GM23248 (cell line): ENCODE results near the gene IL21. TPM values are rescaled to one million over a fixed set of nuclear protein-coding genes. Genes with fewer than 3 reads are reported as not detected.

Experiments
- DNase-seq: peaks from one replicate; pipeline ENCODE4 v3.0.0-alpha.2; 2015
- H2AFZ ChIP-seq: fragments of 200-600 bp; sonication (generic); 2 replicates; pipeline ENCODE4 v1.6.1; 2016; ENCODE audit warnings: antibody characterized with exemption
- H3F3A ChIP-seq: fragments of 200-600 bp; sonication (generic); 2 replicates; pipeline ENCODE4 v1.6.1; 2016; ENCODE audit warnings: mild to moderate bottlenecking, antibody characterized with exemption, mixed run types; ENCODE audit not compliant: insufficient read depth
- H3K27ac ChIP-seq: fragments of 200-600 bp; sonication (generic); 2 replicates; pipeline ENCODE4 v1.5.1; 2016; ENCODE audit warnings: mild to moderate bottlenecking
- H3K27me3 ChIP-seq: fragments of 200-600 bp; sonication (generic); replicated peaks from 2 replicates; pipeline ENCODE4 v1.6.1; 2016; ENCODE audit warnings: mild to moderate bottlenecking; ENCODE audit not compliant: insufficient read depth
- H3K36me3 ChIP-seq: fragments of 200-600 bp; sonication (generic); 2 replicates; pipeline ENCODE4 v1.6.1; 2016; ENCODE audit warnings: low read depth, mild to moderate bottlenecking
- H3K4me1 ChIP-seq: fragments of 200-600 bp; sonication (generic); 2 replicates; pipeline ENCODE4 v1.6.1; 2016; ENCODE audit warnings: mild to moderate bottlenecking; ENCODE audit not compliant: insufficient read depth
- H3K4me2 ChIP-seq: fragments of 200-600 bp; sonication (generic); one replicate; pipeline ENCODE4 v1.6.1; 2016; ENCODE audit warnings: mild to moderate bottlenecking; ENCODE audit not compliant: unreplicated experiment
- H3K4me3 ChIP-seq: fragments of 200-600 bp; sonication (generic); 2 replicates; pipeline ENCODE4 v1.5.1; 2016; ENCODE audit warnings: mild to moderate bottlenecking
- H3K79me2 ChIP-seq: fragments of 200-600 bp; sonication (generic); 2 replicates; pipeline ENCODE4 v1.6.1; 2016; ENCODE audit warnings: mild to moderate bottlenecking; ENCODE audit not compliant: insufficient read depth
- H3K9ac ChIP-seq: fragments of 200-600 bp; sonication (generic); 2 replicates; pipeline ENCODE4 v1.6.1; 2016; ENCODE audit warnings: mild to moderate bottlenecking
- H3K9me2 ChIP-seq: fragments of 200-600 bp; sonication (generic); 2 replicates; pipeline ENCODE4 v1.6.1; 2016; ENCODE audit warnings: mixed run types, mild to moderate bottlenecking, moderate library complexity; ENCODE audit not compliant: insufficient read depth
- H3K9me3 ChIP-seq: fragments of 200-600 bp; sonication (generic); one replicate; pipeline ENCODE4 v1.6.1; 2017; ENCODE audit warnings: low read depth
- H4K20me1 ChIP-seq: fragments of 200-600 bp; sonication (generic); 2 replicates; pipeline ENCODE4 v1.6.0; 2016; ENCODE audit not compliant: insufficient read depth
- EZH2 ChIP-seq: fragments of 200-600 bp; sonication (generic); IDR thresholded peaks from 2 replicates; pipeline ENCODE4 v1.6.1; 2018; ENCODE audit warnings: antibody characterized with exemption, mild to moderate bottlenecking; ENCODE audit not compliant: insufficient read depth, poor library complexity, severe bottlenecking
- EZH2phosphoT487 ChIP-seq: fragments of 200-600 bp; sonication (generic); IDR thresholded peaks from 2 replicates; pipeline ENCODE4 v1.6.1; 2018; ENCODE audit warnings: antibody characterized with exemption, moderate library complexity, mild to moderate bottlenecking, low read depth; ENCODE audit not compliant: insufficient read depth
- WGBS, 2 experiments: methylation state at CpG; one replicate each; pipeline ENCODE4 v1.1.6; 2015 to 2017; ENCODE audit warnings: low lambda C conversion rate in 2 of 2, low coverage in 1 of 2; ENCODE audit errors: missing lambda C conversion rate in 2 of 2; 5-methylcytosine and 5-hydroxymethylcytosine counted together
- in situ Hi-C: fragments of 300-500 bp; cut with MboI; formaldehyde crosslinking; loops from 2 replicates; pipeline ENCODE4 v1.15.0; 2020
- polyA plus RNA-seq: library from polyadenylated mRNA; unstranded; fragments of >200 nt; fragmentation: Nextera tagmentation; extraction: Ambion mirVana; gene quantifications from 2 replicates; pipeline ENCODE4 v1.2.1, GENCODE V29; 2016
- total RNA-seq: library from RNA; depleted of rRNA; stranded (reverse); fragments of >200 nt; shearing (Covaris generic); gene quantifications from 2 replicates; pipeline ENCODE4 v1.2.3, GENCODE V29; 2014; rRNA removed

IL21 gene
- total RNA-seq: not detected in 2 replicates
- polyA plus RNA-seq: not detected in 2 replicates

DNA sequence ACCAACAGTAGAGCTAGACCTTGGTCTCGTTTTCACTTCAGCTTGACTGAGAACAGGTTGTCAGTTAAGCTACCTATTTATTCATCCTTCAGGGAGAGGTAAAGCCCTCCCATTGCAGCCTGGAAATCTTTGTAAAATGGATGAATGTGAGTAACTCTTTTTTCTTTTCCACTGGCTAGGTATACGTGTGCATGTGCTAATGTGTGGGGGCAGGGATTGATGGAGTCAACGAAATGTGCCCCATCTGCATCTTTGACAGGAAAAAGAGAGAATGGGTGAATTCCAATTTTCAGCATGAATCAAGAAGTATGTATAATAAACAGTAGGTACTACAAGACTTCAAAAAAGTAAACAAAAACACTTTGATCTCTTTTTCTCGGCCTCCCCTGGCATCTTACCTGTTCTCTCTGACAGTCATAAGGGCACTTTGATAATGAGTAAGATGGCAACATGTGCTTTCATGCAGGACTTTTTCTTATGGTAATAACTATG is at the start of gene IL21:
TSS of gene IL21 (minus strand) at position 51 of the 492 bp plus-strand sequence. CDS start 55 bp downstream, outside the sequence.
- Histone ChIP-seq H3F3A (peaks cover 12% of the 10 kb centered on the region; the same call in 1 of the 2 replicates), H4K20me1 (no peaks in the 10 kb centered on the region), H3K9me3 (no peaks in the 10 kb centered on the region), H3K27me3 (no peaks in the 10 kb centered on the region), H2AFZ (no peak within 1 kb of the TSS), H3K4me1 (peaks cover 8% of the 10 kb centered on the region; the same call in 1 of the 2 replicates), H3K4me3 (no peak within 1 kb of the TSS), H3K36me3 (no peaks in the 10 kb centered on the region), H3K79me2 (no peaks in the 10 kb centered on the region), H3K27ac (no peak within 1 kb of the TSS), H3K9me2 (no peaks in the 10 kb centered on the region), H3K4me2 (no peak within 1 kb of the TSS), H3K9ac (no peak within 1 kb of the TSS)
- DNase-seq: no peak
- no peak for TF ChIP-seq EZH2phosphoT487
- no peak for TF ChIP-seq EZH2
- in situ Hi-C loops: no loop called here
- 25 to 32% methylated on average over 4 of the region's 4 CpGs for WGBS, 2 experiments

DNA sequence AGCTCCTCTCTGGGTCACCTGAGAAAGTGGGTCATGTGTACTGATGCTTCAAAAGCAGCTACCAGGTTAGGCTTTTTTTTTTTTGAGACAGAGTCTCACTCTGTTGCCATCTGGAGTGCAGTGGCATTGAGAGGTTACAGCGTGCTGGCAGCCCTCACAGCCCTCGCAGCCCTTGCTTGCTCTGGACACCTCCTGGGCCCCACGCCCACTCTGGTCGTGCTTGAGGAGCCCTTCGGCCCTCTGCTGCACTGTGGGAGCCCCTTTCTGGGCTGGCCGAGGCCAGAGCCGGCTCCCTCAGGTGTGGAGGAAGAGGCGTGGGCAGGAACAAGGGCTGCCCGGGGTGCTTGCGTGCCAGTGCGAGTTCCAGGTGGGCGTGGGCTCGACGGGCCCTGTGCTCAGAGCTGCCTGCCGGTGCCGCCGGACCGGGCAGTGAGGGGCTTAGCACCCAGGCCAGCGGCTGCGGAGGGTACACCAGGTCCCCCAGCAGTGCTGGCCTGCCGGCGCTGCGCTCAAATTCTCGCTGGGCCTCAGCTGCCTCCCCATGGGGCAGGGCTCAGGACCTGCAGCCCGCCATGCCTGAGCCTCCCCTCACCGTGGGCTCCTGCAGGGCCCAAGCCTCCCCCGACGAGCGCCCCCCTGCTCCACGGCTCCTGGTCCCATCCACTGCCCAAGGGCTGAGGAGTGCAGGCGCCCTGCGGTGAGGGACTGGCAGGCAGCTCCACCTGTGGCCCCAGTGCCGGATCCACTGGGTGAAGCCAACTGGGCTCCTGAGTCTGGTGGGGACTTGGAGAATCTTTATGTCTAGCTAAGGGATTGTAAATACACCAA is 49.3 kb upstream of the IL21 start:
- Histone ChIP-seq H3K27ac (no peak overlapping the region), H3K9ac (no peak overlapping the region), H3K4me3 (no peak overlapping the region), H3K9me3 (no peaks in the 10 kb centered on the region), H3K9me2 (no peaks in the 10 kb centered on the region), H3K27me3 (no peaks in the 10 kb centered on the region), H4K20me1 (no peaks in the 10 kb centered on the region), H2AFZ (no peak overlapping the region), H3K79me2 (no peaks in the 10 kb centered on the region), H3K4me1 (peaks cover 40% of the 10 kb centered on the region), H3K36me3 (no peaks in the 10 kb centered on the region), H3F3A (peaks cover 40% of the 10 kb centered on the region), H3K4me2 (no peak overlapping the region)
- 95 to 96% methylated on average over 28 to 30 of the region's 33 CpGs for WGBS, 2 experiments
- in situ Hi-C loops: no loop called here
- no peak for DNase-seq
- TF ChIP-seq EZH2 (no peak), EZH2phosphoT487 (no peak)

DNA sequence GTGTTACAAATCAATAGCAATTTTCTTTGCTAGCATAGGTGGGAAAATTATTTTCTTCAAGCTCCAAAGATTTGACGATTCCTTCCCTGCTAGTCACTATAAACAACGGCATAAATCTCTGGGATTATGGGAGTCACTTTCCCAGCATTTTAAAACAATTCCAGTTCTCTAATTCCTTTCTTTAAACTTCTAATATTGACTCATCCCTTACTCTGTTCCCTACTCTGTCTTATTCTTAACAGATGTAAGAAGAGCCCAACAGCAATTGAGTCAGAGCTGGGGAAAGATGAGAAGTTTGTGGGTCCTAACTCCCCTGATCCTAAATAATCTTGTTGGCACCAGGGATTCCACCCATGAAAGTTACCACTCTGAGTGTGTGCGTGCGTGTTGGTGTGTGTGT is 47.4 kb upstream of the IL21 start:
- TF ChIP-seq EZH2phosphoT487 (no peak), EZH2 (no peak)
- Histone ChIP-seq H3K27ac (peak overlapping the region; percentile 87), H3K79me2 (no peaks in the 10 kb centered on the region), H3F3A (peaks cover 53% of the 10 kb centered on the region), H3K9me3 (no peaks in the 10 kb centered on the region), H2AFZ (peak overlapping the region; percentile 34), H3K4me3 (peak overlapping the region; percentile 47), H3K36me3 (no peaks in the 10 kb centered on the region), H3K4me2 (peak overlapping the region; percentile 81), H3K27me3 (no peaks in the 10 kb centered on the region), H3K9me2 (no peaks in the 10 kb centered on the region), H3K4me1 (peaks cover 57% of the 10 kb centered on the region), H3K9ac (peak overlapping the region; percentile 57), H4K20me1 (no peaks in the 10 kb centered on the region)
- in situ Hi-C loops: no loop called here
- 1% methylated on average over 4 of the region's 4 CpGs for WGBS, 2 experiments
- DNase-seq: peak; percentile 89

GRCh38 chr4:122666527-122667245 is 45.8 kb upstream of the IL21 start:
- Histone ChIP-seq H3K27me3 (no peaks in the 10 kb centered on the region), H3K4me3 (peak overlapping the region; percentile 4; the same call in 1 of the 2 replicates), H3K9me2 (no peaks in the 10 kb centered on the region), H3K36me3 (no peaks in the 10 kb centered on the region), H3K79me2 (no peaks in the 10 kb centered on the region), H2AFZ (no peak overlapping the region), H3K4me2 (peak overlapping the region; percentile 81), H4K20me1 (no peaks in the 10 kb centered on the region), H3K9me3 (no peaks in the 10 kb centered on the region), H3F3A (peaks cover 53% of the 10 kb centered on the region), H3K27ac (peak overlapping the region; percentile 87), H3K9ac (0 out of 2 replicates have a peak overlapping the region, but pooled peaks have one; percentile 57), H3K4me1 (peaks cover 67% of the 10 kb centered on the region)
- in situ Hi-C loops: no loop called here
- peak; percentile 91 for DNase-seq
- 0% methylated on average over 2 of the region's 2 CpGs for WGBS, 2 experiments
- TF ChIP-seq EZH2phosphoT487 (peak; percentile 86; the same call in 1 of the 2 replicates), EZH2 (no peak)
